GM18951 (cell line): ENCODE data around the gene THAP9.

ENCODE experiments used
- POLR2A ChIP-seq: IDR thresholded peaks from 4 replicates; pipeline ENCODE4 v1.6.1; 2011; ENCODE audit warnings: mild to moderate bottlenecking; ENCODE audit not compliant: insufficient read length, insufficient read depth; ENCODE audit errors: extremely low read depth
- in situ Hi-C: fragments of 300-500 bp; cut with MboI; formaldehyde crosslinking; loops from one replicate; pipeline ENCODE4 v1.12.0; 2022; ENCODE audit warnings: low sequenced_read_pairs, mixed read lengths, inconsistent platforms; ENCODE audit not compliant: unreplicated experiment

The THAP9 gene

GRCh38 chr4:82951196-82951595 lies 50.7 kb downstream of the THAP9 start:
- in situ Hi-C loops: no loop called here
- TF ChIP-seq POLR2A: no peak

GRCh38 chr4:82954212-82954611 lies 53.7 kb downstream of the THAP9 start:
- no peak for TF ChIP-seq POLR2A
- in situ Hi-C loops: no loop called here

- TF ChIP-seq POLR2A: no peak
- in situ Hi-C loops: no loop called here
Measured at GRCh38 chr4:82957045-82957444, 56.5 kb downstream of the THAP9 start.

GRCh38 chr4:82965763-82966162 lies 65.2 kb downstream of the THAP9 start:
- TF ChIP-seq POLR2A: no peak
- in situ Hi-C loops: no loop called here

GRCh38 chr4:82968972-82969371 lies 68.4 kb downstream of the THAP9 start:
- in situ Hi-C loops: no loop called here
- TF ChIP-seq POLR2A: no peak

GRCh38 chr4:82969414-82969813 lies 68.9 kb downstream of the THAP9 start:
- TF ChIP-seq POLR2A: no peak
- in situ Hi-C loops: no loop called here
